T47D (cell line): ENCODE measurements around the gene CPSF4.
"Not testable (repeated sequence)": the region's sequence is repeated elsewhere in the genome, so short reads cannot be mapped to it uniquely, and the experiment has no call there.

Source experiments
- DNase-seq, 2 experiments: peaks; one replicate each; pipeline versions ENCODE4 v3.0.0 to v3.0.0-alpha.2; 2011 to 2012; ENCODE audit warnings: low read depth in 1 of 2, low spot score in 1 of 2
- JUND ChIP-seq: IDR thresholded peaks from 2 replicates; pipeline ENCODE4 v1.6.1; 2012; ENCODE audit warnings: low read depth
- in situ Hi-C: cut with HindIII; loops from 2 replicates; pipeline ENCODE4 v1.10.0; 2016; ENCODE audit warnings: low sequenced_read_pairs, low pct_unique_long_range_greater_than_20kb

The CPSF4 gene

GRCh38 chr7:99497766-99498545 lies 59.2 kb downstream of the CPSF4 start:
- in situ Hi-C loops, result no loop called here
- no peak for DNase-seq

GRCh38 chr7:99498546-99498944 lies 59.8 kb downstream of the CPSF4 start:
- in situ Hi-C loops, result no loop called here
- TF ChIP-seq JUND, result no peak
- DNase-seq, result no peak

More at GRCh38 chr7:99497766-99498545, 59.2 kb downstream of the CPSF4 start:
- TF ChIP-seq JUND, result no peak

GRCh38 chr7:99499371-99499720 lies 60.6 kb downstream of the CPSF4 start:
- TF ChIP-seq JUND, result no peak
- DNase-seq, result no peak
- in situ Hi-C loops, result no loop called here

GRCh38 chr7:99499721-99500636 lies 61.2 kb downstream of the CPSF4 start, which contains the start of gene ZNF394:
ZNF394 (minus strand) TSS chr7:99500281; CDS start chr7:99500093, 188 bp downstream.
- in situ Hi-C loops, result no loop called here
- DNase-seq, result peak; percentile 73 to 89
- no peak for TF ChIP-seq JUND

GRCh38 chr7:99500637-99501009 lies 61.9 kb downstream of the CPSF4 start:
- DNase-seq, result no peak
- TF ChIP-seq JUND, result no peak
- in situ Hi-C loops, result no loop called here

GRCh38 chr7:99501236-99501635 lies 62.5 kb downstream of the CPSF4 start:
- DNase-seq, in situ Hi-C loops: not testable (repeated sequence)

GRCh38 chr7:99504281-99504602 lies 65.5 kb downstream of the CPSF4 start:
- DNase-seq, result peak in 1 of 2 experiments; percentile 89
- no peak for TF ChIP-seq JUND
- in situ Hi-C loops, result no loop called here

GRCh38 chr7:99504603-99505323 lies 66.0 kb downstream of the CPSF4 start, which contains the start of gene ZKSCAN5:
ZKSCAN5 (plus strand) TSS chr7:99504662; CDS start chr7:99506045, 1,383 bp downstream.
- TF ChIP-seq JUND, result no peak
- peak; percentile 88 to 96 for DNase-seq
- in situ Hi-C loops, result no loop called here

- in situ Hi-C loops, result no loop called here
- no peak for TF ChIP-seq JUND
Measured at GRCh38 chr7:99505324-99505662, 66.5 kb downstream of the CPSF4 start.

More at GRCh38 chr7:99505324-99505662, 66.5 kb downstream of the CPSF4 start:
- DNase-seq, result no peak
